ENCODE measurements around the gene LOXL4. TPM values are rescaled to one million over a fixed set of nuclear protein-coding genes. Genes with fewer than 3 reads are reported as not detected.

The LOXL4 gene
- total RNA-seq, 1 donor from 2014 or later: 1.8 TPM

DNA sequence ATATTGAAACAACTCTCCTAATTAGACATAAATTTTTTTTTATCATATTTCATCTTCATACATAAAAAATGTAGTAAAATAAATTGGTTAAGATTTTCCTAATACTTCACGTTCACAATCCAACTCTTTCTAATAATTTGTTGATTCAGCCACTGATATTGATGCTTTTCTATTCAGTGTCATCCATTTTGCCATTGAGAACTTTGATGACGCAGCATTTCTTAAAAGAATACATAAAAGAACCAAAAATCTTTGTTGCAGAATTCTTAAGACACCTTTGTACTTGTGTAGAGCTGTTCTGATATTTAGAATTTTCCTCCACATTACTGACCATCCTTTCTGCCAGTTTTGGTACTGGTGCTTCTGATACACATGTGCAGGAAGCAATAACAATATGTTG, 52.6 kb downstream of the LOXL4 start:
- H3K9me3 Mint-ChIP-seq (ENCODE audit: unreplicated experiment): no peaks in the 10 kb centered on the region
- no peak overlapping the region for H3K4me3 Mint-ChIP-seq (ENCODE audit: unreplicated experiment)
- TF ChIP-seq, protein P1, sequence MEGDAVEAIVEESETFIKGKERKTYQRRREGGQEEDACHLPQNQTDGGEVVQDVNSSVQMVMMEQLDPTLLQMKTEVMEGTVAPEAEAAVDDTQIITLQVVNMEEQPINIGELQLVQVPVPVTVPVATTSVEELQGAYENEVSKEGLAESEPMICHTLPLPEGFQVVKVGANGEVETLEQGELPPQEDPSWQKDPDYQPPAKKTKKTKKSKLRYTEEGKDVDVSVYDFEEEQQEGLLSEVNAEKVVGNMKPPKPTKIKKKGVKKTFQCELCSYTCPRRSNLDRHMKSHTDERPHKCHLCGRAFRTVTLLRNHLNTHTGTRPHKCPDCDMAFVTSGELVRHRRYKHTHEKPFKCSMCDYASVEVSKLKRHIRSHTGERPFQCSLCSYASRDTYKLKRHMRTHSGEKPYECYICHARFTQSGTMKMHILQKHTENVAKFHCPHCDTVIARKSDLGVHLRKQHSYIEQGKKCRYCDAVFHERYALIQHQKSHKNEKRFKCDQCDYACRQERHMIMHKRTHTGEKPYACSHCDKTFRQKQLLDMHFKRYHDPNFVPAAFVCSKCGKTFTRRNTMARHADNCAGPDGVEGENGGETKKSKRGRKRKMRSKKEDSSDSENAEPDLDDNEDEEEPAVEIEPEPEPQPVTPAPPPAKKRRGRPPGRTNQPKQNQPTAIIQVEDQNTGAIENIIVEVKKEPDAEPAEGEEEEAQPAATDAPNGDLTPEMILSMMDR (IDR thresholded peaks at IDR 0.05; ENCODE audit: unreplicated experiment): no peak
- DNase-seq (ENCODE audit: low spot score): no peak
- no peaks in the 10 kb centered on the region for H3K27me3 Mint-ChIP-seq (ENCODE audit: unreplicated experiment)
- H3K4me1 Mint-ChIP-seq (ENCODE audit: unreplicated experiment): peaks cover 3% of the 10 kb centered on the region
- H3K36me3 Mint-ChIP-seq (ENCODE audit: low read depth, unreplicated experiment): peaks cover 3% of the 10 kb centered on the region
- H3K27ac Mint-ChIP-seq (ENCODE audit: unreplicated experiment): no peak overlapping the region

DNA sequence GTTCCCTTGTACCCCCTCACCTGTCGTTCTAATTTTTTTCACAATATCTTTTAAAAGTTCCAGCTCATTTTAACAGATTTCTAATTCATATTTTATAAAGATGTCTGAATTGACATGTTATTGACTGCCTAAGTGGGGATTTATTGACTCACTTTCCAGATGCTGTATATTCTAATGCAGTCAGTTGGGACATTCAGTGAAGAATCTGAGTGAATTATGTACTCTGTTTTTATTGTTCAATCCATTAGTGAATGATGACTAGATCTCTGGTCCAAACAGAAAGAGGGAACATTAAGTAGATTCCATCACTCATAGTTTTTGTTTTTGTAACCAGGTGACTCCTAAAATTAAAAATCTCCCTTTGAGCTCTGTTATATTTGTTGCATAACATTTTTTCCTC, 54.3 kb downstream of the LOXL4 start:
- Mint-ChIP-seq H3K4me1 (ENCODE audit: unreplicated experiment) (peaks cover 4% of the 10 kb centered on the region), H3K4me3 (ENCODE audit: unreplicated experiment) (no peak overlapping the region), H3K36me3 (ENCODE audit: low read depth, unreplicated experiment) (peaks cover 3% of the 10 kb centered on the region), H3K9me3 (ENCODE audit: unreplicated experiment) (no peaks in the 10 kb centered on the region), H3K27ac (ENCODE audit: unreplicated experiment) (no peak overlapping the region), H3K27me3 (ENCODE audit: unreplicated experiment) (no peaks in the 10 kb centered on the region)
- DNase-seq (ENCODE audit: low spot score): no peak
- TF ChIP-seq, protein P1 (IDR thresholded peaks at IDR 0.05; ENCODE audit: unreplicated experiment): no peak

DNA sequence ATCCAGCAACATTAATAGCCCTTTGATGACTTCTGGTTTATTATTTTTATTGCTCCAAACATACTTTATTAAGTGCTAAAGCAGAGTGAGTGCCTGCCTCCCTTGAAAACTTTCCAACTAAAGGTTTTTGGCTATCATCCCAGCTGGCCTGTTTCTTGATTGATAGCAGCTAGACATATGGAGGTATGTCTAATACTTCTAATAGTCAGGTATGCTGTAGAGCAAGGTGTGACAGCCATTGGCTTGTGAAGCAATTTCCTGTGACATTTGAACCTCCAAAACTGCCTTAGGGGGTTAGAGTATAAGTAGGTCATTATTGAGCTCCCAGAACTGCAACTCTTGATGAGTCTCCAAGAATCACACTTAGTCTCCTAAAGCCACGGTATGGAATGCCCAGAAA, 55.8 kb downstream of the LOXL4 start:
- no peak overlapping the region for H3K4me3 Mint-ChIP-seq (ENCODE audit: unreplicated experiment)
- no peak for DNase-seq (ENCODE audit: low spot score)
- H3K9me3 Mint-ChIP-seq (ENCODE audit: unreplicated experiment): no peaks in the 10 kb centered on the region
- H3K27ac Mint-ChIP-seq (ENCODE audit: unreplicated experiment): no peak overlapping the region
- peaks cover 4% of the 10 kb centered on the region for H3K4me1 Mint-ChIP-seq (ENCODE audit: unreplicated experiment)
- no peaks in the 10 kb centered on the region for H3K27me3 Mint-ChIP-seq (ENCODE audit: unreplicated experiment)
- H3K36me3 Mint-ChIP-seq (ENCODE audit: low read depth, unreplicated experiment): no peaks in the 10 kb centered on the region
- TF ChIP-seq, protein P1 (IDR thresholded peaks at IDR 0.05; ENCODE audit: unreplicated experiment): no peak

DNA sequence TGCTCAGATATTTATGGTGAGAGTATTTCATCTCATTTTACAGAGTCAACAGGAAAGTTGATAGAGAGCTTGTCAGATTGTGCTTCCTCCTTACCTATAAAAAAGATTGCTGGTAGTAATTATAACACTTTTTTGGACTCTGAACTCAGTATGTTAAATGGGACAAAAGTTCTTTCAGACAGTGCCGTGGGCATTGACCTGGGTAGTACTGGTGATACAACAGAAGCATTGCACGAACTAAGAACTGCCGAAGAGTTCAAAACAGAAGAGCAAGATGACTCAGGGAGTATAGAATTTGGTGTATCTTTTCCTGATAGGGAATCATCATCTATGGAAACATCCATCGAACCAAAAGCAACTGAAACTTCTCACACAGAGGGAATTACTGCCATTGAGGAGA, 58.6 kb downstream of the LOXL4 start:
- no peaks in the 10 kb centered on the region for H3K9me3 Mint-ChIP-seq (ENCODE audit: unreplicated experiment)
- no peak overlapping the region for H3K4me3 Mint-ChIP-seq (ENCODE audit: unreplicated experiment)
- no peaks in the 10 kb centered on the region for H3K27me3 Mint-ChIP-seq (ENCODE audit: unreplicated experiment)
- H3K4me1 Mint-ChIP-seq (ENCODE audit: unreplicated experiment): peaks cover 4% of the 10 kb centered on the region
- H3K36me3 Mint-ChIP-seq (ENCODE audit: low read depth, unreplicated experiment): no peaks in the 10 kb centered on the region
- H3K27ac Mint-ChIP-seq (ENCODE audit: unreplicated experiment): no peak overlapping the region
- DNase-seq (ENCODE audit: low spot score): no peak
- TF ChIP-seq, protein P1 (IDR thresholded peaks at IDR 0.05; ENCODE audit: unreplicated experiment): no peak

DNA sequence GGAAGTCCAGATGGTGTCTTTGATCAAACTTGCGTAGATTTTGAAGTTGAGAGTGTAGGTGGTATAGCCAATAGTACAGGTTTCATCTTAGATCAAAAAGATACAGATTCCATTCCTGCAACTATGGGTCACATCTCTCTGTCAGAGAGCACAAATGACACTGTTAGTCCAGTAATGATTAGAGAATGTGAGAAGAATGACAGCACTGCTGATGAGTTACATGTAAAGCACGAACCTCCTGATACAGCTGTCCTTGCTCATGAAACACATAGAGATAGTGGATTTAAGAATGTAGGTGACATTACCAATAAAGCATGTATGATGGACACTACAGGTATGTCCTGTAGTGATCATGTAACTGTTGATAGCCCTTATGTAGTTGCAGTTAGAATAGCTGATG, 59.1 kb downstream of the LOXL4 start:
- DNase-seq (ENCODE audit: low spot score): no peak
- Mint-ChIP-seq H3K9me3 (ENCODE audit: unreplicated experiment) (no peaks in the 10 kb centered on the region), H3K36me3 (ENCODE audit: low read depth, unreplicated experiment) (no peaks in the 10 kb centered on the region), H3K4me1 (ENCODE audit: unreplicated experiment) (peaks cover 4% of the 10 kb centered on the region), H3K4me3 (ENCODE audit: unreplicated experiment) (no peak overlapping the region), H3K27ac (ENCODE audit: unreplicated experiment) (no peak overlapping the region), H3K27me3 (ENCODE audit: unreplicated experiment) (no peaks in the 10 kb centered on the region)
- TF ChIP-seq, protein P1 (IDR thresholded peaks at IDR 0.05; ENCODE audit: unreplicated experiment): no peak

Measured in endothelial cell (in vitro differentiated cells).